Fibroblast of skin of back (primary cell): ENCODE data around the gene LRMDA.
"Not testable (repeated sequence)": the region's sequence is repeated elsewhere in the genome, so short reads cannot be mapped to it uniquely, and the experiment has no call there.

ENCODE experiments used
- DNase-seq: peaks from one replicate; pipeline ENCODE4 v3.0.0-alpha.2; 2013

Gene LRMDA

DNA sequence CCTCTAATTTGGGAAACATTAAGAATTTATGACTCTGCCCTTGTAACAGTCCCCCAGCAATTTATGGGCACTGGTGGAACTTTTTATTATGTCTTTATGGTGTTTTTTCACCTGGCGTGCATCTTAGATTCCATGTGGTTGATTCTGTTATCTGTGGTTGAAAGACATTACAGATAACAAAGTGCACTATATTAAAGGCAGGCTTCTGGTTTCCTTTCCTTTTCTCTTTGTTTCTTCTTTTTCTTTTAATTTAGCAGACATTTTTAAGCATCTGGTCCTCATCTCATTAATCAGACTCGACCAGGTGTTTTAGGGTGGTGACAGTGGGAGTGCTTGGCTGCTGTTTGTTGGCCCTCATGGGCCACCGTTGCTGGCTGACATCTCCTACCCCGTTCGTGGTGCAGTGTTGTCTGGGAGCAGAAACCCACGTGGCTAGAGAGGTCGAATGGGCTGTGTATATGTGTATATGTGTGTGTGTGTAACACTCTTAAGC is 77.4 kb downstream of the LRMDA start:
- peak; percentile 3 for DNase-seq

DNA sequence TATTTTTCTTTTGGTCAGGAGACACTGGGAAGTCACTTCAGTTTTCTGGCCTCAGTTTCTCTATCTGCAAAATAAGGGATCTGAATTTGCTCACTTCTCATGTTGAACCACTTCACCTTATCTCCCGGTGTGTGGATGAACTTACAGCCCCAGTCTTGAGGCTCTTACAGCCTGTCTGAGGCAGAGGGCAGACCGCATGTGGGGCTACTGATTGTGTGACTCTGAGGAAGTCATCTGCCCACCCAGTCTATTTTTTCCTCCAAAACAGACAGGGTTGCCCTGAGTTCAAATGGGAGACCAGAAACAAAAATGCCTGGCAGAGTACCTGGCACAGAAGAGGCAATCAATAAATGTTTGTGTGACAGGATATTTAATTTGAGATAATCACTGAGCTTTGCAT is 78.3 kb downstream of the LRMDA start:
- DNase-seq: no peak

DNA sequence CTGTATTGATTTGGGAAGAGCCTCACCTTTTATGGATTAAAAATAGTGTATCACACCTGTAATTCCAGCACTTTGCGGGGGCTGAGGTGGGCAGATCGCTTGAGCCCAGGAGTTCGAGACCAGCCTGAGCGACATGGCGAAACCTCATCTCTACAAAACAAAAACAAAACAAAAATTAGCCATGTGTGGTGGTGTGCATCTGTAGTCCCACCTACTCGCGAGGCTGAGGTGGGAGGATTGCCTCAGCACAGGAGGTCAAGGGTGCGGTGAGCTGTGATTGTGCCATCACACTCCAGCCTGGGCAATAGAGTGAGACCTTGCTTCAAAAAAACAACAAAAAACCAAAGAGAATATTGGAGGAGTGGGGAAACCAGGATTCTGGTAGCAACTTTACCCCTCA is 79.6 kb downstream of the LRMDA start:
- DNase-seq: no peak

DNA sequence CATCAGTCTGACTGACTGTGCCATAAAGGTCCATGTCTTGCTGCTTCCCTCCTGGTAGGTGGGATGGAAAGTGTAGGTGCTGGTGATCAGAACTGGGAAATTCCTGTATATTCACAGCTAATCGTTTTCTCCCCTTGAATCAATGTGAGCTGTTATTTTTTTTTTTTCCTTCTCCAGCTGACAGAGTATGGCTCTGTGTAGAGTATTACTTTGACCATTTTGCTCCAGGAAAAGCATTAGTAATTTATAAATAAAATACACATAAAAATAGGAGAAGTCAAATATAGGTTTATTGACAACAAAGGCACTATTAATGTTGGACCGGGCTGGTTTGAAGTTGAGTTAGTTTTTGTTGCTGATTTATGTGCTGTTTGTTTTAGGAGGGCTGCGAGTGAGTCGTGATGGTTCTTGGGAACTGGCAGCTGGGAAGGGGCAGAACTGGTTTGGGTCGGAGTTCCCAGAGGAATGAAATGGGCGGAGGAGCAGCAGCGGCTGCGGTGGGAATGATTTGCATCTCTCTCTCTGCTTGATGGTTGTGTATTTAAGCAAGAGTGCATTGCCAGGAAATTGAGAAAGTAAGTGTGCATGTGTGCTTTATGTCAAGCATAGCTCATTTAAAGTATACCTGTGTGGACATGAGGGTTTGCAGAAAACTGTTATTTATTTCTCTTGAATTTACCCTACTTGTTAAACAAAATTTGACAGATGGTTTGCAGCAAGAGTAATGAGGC is 80.9 kb downstream of the LRMDA start:
- peak; percentile 9 for DNase-seq

DNA sequence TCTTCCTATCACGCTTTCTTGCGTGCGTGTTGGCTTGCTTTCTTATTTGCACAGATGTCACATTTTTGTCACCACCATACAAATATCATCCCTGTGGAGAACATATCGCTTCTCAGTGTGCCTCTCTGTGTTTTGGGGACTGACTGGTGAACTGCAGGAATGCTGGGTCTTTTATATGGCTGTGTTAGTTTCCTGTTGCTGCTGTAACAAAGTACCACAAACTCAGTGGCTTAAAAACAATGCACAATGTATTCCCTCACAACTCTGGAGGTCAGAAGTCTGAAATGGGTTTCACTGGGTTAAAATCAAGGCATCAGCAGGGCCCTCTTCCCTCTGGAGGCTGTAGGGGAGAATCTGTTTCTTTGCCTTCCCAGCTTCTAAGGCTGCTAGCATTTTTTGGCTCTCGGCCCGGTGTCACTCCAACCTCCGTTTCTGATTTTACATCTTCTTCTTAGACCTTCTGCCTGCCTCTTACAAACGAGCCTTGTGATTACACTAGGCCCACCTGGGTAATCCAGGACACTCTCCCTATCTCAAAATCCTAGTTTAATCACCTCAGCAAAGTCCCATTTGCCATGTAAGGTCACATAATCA is 82.0 kb downstream of the LRMDA start:
- no peak for DNase-seq

DNA sequence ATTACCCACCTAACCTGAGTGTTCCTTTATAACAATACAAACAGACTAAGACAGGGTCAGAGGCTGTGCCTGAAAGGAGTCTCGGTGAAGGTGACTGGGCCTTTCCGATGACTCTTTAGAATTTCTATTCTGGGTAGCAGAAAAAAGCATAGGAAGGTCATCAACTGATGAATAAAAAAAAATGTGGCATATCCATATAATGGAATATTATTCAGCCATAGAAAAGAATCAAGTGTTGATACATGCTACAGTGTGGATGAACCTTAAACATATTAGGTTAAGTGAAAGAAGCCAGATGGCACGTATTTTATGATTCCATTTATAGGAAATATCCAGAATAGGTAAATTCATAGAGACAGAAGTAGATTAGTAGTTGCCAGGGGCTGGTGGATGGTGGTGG is 83.4 kb downstream of the LRMDA start:
- no peak for DNase-seq

DNA sequence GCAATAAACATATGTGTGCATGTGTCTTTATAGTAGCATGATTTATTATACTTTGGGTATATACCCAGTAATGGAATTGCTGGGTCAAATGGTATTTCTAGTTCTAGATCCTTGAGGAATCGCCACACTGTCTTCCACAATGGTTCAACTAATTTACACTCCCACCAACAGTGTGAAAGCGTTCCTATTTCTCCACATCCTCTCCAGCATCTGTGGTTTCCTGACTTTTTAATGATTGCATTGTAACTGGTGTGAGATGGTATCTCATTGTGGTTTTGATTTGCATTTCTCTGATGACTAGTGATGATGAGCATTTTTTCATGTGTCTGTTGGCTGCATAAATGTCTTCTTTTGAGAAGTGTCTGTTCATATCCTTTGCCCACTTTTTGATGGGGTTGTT is 84.7 kb downstream of the LRMDA start:
- DNase-seq: not testable (repeated sequence)

DNA sequence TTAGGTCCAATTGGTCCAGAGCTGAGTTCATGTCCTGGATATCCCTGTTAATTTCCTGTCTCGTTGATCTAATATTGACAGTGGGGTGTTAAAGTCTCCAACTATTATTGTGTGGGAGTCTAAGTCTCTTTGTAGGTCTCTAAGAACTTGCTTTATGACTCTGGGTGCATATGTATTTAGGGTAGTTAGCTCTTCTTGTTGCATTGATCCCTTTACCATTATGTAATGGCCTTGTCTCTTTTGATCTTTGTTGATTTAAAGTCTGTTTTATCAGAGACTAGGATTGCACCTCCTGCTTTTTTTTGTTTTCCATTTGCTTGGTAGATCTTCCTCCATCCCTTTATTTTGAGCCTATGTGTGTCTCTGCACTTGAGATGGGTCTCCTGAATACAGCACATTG is 87.8 kb downstream of the LRMDA start:
- DNase-seq: not testable (repeated sequence)

DNA sequence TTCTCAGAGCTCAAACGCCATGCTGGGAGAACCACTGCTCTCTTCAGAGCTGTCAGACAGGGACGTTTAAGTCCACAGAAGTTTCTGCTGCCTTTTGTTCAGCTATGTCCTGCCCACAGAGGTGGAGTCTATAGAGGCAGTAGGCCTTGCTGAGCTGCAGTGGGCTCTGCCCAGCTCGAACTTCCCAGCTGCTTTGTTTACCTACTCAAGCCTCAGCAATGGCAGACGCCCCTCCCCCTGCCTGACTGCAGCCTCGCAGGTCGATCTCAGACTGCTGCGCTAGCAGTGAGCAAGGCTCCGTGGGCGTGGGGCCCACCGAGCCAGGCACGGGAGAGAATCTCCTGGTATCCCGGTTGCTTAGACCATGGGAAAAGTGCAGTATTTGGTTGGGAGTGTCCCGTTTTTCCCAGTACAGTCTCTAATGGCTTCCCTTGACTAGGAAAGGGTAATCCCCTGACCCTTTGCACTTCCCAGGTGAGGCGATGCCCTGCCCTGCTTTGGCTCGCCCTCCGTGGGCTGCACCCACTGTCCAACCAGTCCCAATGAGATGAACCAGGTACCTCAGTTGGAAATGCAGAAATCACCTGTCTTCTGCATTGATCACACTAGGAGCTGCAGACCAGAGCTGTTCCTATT is 89.9 kb downstream of the LRMDA start:
- DNase-seq: not testable (repeated sequence)

DNA sequence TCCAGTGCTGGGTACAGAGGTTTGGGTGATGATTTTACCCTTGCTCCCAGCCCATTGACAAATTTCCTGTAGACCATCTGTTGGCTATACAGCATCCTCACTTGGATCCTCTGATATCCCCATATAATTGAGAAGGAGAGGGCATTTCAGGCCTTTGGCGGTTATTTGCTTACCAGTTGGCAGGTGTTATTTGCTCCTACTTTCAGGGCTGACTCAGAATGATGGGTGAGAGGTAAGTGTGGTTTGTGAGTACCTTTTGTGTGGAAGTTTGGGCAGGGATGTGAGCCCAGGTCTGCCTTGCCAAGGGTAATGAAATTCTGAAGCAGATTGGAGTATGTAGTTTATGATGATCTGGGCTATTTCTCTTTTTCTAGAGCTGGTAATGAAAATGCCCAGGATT is 93.6 kb downstream of the LRMDA start:
- DNase-seq: no peak

DNA sequence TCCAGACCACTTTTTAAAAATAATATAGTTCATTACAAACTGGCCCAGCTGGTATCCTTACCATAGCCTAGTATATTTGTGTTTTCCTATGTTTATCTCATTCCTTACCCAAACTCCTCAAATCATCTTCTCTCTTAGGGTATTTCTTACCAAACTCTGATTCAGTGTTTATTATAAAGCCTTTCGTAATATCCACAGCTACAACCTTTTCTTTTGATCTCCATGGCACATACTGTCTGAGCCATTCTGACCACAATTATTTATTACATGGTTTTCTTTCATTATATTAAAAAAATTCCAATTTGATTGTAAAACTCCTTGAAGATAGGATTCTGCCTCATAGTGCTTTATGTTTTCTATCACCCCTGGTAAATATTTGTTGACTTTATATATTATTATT is 94.2 kb downstream of the LRMDA start:
- no peak for DNase-seq

DNA sequence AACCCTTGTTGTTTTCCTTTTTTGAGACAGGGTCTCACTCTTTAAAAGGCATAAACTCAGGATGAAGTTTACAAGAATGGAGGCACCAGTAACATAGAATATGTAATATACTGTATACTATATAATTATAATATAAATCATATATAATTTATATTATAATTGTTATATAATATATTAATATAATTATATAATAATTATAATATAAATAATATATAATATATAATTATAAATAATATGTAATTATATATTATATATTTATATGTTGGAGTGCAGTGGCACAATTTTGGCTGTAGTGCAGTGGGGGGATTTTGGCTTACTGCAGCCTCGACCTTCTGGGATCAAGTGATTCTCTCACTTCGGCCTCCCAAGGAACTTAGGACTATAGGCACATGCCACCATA is 96.1 kb downstream of the LRMDA start:
- DNase-seq: no peak

DNA sequence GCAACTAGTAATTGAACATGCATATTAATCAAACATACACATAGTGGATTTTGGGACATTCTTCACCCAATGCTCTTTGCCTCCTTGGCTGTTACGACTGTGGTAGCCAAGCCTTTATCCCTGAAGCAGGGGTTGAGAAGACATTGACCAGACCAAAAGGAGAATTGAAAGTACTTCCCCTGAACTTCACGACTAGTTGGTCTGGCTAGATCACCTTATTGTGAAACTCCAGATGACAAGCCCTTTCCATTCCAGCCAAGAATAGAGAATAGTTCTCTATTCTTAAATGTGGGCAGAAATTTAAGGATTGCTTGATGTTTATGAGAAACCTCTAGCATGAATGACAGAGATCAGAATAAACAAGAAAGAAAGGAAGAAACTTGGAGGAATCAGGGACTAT is 97.0 kb downstream of the LRMDA start:
- no peak for DNase-seq

DNA sequence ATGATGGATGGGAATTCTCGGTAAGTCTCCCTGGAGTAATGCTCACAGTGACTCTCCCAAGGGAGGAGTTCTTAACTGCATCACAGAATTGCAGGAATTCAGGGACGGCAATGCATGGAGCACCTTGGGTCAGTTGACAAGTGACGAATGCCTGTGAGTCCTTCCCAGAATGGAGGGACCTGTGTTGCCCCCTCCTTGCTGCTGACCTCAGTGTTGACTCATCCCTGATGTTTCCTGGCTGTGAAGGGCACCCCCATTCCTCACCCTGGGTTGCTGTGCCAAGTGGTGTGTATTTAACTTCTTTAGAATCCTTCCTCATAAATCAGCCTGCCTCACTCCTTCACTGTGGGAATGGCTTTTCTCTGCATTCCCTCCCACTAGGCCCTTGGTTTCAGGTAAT is 98.9 kb downstream of the LRMDA start:
- DNase-seq: peak; percentile 58

DNA sequence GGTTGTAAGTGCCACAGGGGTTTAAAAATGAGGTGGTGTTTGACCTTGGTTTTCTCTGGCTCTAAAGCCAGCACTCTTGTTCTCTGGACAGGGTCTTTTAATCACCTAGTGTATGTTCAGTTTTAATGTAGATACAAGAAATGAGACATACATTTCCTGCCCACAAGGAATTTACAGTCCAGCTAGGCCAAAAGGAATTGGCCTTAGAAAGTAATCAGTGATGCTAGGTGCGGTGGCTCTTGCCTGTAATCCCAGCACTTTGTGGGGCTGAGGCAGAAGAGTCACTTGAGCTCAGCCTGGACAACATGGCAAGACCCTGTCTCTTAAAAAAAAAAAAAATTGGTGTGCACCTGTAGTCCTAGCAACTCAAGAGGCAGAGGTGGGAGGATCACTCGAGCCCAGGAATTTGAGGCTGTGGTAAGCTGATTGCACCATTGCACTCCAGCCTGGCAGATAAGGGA is 100.2 kb downstream of the LRMDA start:
- DNase-seq: peak; percentile 12

DNA sequence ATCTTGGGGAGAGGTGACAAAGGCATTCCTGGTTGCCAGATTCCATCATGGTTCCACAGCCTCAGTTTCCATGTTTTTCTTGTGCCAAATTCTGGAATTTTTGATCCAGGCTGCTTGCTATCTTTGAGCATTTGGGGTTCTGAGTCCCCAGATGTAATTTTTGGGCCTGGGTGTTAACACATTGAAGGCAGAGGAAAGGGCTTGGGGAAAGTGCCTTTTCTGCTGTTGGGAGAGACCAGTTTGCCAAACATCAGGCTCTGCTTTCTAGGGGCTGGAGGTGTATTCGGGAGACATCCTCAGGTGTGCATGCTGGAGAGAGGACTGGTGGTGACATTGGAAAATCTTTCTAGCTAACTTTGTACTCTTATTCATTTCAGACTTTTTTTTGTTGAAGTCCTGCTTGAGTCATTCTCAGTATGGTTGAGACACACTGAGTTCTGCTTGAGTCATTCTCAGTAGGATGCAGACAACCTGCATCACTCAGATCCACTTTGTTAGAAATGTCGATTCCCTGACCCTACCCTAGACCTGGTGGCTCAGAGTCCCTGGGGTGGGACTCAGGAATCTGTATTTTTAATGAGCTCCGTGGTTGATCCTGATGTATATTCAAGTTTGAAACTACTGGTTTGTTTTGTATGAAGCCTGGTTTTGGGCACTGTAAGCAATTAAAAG is 101.0 kb downstream of the LRMDA start:
- peak; percentile 66 for DNase-seq

DNA sequence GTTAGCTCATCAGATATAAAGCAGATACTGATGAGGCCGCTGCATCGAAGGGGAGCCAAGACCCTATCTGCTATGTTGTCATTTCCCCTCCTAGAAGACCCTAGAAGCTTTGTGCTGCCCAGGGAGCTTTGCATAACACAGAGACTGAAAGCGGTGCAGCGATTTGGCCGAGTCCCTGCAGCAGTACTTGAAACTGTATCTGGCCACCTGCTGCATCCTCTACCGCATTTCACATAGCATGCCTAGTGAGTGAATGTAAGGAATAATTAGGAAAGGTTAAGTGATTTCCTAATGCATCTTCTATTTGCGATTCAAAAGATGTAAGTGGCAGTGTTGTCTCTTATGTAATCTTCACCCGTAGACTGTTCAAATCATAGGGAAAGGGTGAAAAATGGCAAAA is 106.7 kb downstream of the LRMDA start:
- no peak for DNase-seq

DNA sequence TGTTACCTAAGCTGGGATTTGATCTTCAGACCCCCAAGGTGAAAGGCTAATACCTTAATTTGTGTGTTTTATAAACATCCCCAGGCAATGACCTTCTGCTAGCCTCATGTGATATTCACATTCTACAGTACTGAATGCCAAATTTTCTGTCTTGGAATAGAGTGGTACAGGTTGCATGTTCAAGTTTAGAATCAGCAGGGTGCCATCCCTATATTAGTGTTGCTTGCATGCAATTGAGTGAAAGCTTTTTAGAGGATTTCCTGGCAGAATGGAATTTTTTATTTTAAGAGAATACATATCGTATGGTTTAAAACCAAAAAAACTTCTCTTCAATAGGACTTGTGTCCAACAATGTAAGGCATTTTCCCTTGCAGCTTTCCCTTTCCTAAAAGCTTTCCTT is 107.3 kb downstream of the LRMDA start:
- DNase-seq: no peak

DNA sequence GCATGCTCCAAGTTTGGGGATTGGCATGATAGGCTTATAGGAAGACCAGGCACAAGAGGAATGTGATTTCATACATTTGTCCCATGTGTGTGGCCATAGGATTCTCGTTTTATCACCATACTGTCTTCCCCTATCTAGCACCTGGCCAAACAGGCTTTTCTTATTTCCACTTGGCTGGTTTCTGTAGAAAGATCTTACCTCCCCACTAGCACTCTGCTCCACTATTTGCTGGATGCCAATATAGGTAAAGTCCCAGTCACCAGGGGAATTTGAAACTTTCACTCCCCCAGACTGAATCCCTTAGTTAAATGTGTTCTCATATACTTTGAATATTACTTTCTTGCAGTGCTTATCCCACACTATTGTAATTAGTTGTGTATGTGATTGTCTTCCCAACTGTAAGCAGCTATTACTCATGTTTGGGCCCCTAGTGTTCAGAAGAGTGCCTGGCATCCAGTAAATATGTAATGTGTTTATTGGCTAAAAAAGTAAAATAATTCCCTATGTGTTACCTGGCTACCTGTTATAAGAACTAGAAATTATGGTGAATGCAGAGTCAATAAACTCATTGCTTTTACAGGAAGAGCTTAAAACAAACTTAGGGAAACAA is 109.0 kb downstream of the LRMDA start:
- no peak for DNase-seq

DNA sequence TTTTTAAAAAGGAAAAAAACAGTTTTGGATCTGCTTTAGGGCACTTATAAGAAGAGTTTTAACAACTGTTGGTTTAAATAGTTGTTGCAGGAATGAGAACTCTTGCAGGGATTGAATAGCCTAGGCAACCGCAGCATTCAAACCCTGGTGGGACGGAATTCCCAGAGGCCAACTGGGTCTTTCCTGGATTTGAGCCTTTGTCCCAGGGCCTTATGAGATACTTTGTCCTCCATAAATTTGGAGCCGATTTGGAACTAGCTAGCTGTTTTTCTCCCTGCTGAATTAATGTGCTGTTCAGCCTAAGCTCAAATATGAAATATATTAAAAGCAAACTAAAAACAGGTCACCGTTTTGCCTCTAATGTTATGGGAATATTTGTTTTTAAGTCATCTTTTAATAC is 109.6 kb downstream of the LRMDA start:
- peak; percentile 42 for DNase-seq

DNA sequence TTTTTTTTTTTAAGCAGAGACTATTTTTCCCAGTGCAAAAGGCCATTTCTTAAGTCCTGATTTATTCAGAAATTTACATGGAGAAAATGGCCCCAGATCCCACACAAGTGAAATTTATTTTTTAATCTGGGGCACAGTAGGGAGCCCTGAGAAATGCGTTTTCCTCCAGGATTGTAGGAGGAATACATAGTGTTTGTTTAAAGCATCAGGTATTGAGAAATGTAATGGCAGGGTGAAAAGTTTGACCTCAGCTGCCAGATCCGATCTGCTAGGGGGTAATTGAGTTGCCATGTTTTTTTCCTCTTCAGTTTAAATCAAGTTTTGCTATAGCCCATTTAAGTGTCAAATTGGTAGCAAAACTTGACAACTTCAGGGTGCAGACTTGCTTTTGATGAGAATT is 110.0 kb downstream of the LRMDA start:
- DNase-seq: no peak

DNA sequence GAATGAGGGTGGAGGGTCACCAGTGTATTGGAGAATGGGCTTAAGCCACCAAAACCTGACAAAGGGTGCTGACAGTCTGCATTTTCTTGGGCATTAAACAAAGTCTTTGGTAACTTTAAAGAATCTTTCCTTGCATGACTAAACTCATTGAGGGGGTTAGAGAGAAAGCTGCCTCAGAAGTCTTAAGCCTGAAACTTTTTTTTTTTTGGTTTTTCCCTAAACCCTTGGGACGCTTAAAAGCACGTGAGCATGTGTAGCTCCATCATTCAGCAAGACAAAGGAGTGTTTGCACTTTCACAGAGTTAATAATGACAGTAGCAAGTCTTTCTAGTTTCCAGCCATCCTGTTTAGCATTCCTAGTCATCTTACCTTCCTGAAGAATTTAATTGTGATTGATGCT is 110.7 kb downstream of the LRMDA start:
- DNase-seq: peak; percentile 62

DNA sequence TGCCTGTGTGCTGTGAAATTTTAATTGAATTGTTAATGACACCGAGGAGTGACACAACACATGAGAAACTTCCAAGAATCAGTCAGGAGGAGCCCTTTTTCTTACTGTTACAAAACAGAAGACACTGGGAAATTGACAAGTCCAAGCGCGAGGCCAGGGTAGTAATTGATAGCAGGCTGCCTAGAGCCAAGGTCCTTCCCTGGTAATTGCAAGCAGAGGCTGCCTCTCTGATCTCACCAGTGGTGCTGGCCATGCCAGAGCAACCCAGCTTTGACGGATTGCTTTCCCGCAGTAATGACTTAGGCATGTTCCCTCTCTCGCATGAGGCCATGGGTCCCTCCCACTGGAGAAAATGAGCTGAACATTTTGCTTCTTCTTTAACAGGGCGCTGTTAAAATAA is 111.5 kb downstream of the LRMDA start:
- peak; percentile 87 for DNase-seq
